Activated CD4-positive, alpha-beta T cell treated with anti-CD3 and anti-CD28 coated beads for 36 hours (primary cell): Measurements from ENCODE around the gene MEPE. TPM values are rescaled to one million over a fixed set of nuclear protein-coding genes. Genes with fewer than 3 reads are reported as not detected.

Experiments used
- ATAC-seq: fragments of 200-7000 bp; cut with Tn5 transposase; one replicate; pipeline ENCODE4 v1.10.0; 2021; ENCODE audit warnings: mild to moderate bottlenecking, moderate library complexity
- CTCF ChIA-PET: fragments of 350-600 bp; sonication (Branson Sonifier 250); formaldehyde crosslinking; loops from one replicate; lab custom pipeline; 2021; ENCODE audit warnings: antibody characterized with exemption; lab: Charles Lee
- POLR2A ChIA-PET: fragments of 350-600 bp; sonication (Branson Sonifier 250); formaldehyde crosslinking; loops from one replicate; lab custom pipeline; 2021; ENCODE audit warnings: antibody characterized with exemption, inconsistent platforms; lab: Charles Lee
- DNase-seq: peaks from one replicate; pipeline ENCODE4 v3.0.0-alpha.2; 2020
- H3K27ac Mint-ChIP-seq: one replicate; pipeline ENCODE4 v1.8.0; 2021; ENCODE audit warnings: mixed read lengths
- H3K27me3 Mint-ChIP-seq: one replicate; pipeline ENCODE4 v1.8.0; 2021; ENCODE audit warnings: mixed read lengths
- H3K36me3 Mint-ChIP-seq: one replicate; pipeline ENCODE4 v1.8.0; 2021; ENCODE audit warnings: low read depth, mixed read lengths
- H3K4me1 Mint-ChIP-seq: one replicate; pipeline ENCODE4 v1.8.0; 2021; ENCODE audit warnings: mixed read lengths
- H3K4me3 Mint-ChIP-seq: one replicate; pipeline ENCODE4 v1.8.0; 2021; ENCODE audit warnings: mild to moderate bottlenecking, moderate library complexity, mixed read lengths
- H3K9me3 Mint-ChIP-seq: one replicate; pipeline ENCODE4 v1.8.0; 2021; ENCODE audit warnings: low read depth, mixed read lengths
- intact Hi-C, 2 experiments: fragments of 100-400 bp; cut with DNase I in 1 of 2; cut with micrococcal nuclease in 1 of 2; formaldehyde crosslinking; loops; one replicate each; pipeline versions ENCODE4 v1.14.2 to v1.15.1; 2022 to 2024; cut with DNase I, micrococcal nuclease
- total RNA-seq, 2 experiments: library from RNA; stranded (reverse); gene quantifications; one replicate each; pipeline ENCODE4 v1.2.3, GENCODE V29; 2021

MEPE gene
- not detected for total RNA-seq

GRCh38 chr4:87832669-87833068 is at the start of gene MEPE:
TSS of gene MEPE (plus strand) at chr4:87832969. CDS start at chr4:87834715, 1,746 bp downstream.
- Mint-ChIP-seq H3K9me3 (no peaks in the 10 kb centered on the region), H3K36me3 (no peaks in the 10 kb centered on the region), H3K4me1 (no peaks in the 10 kb centered on the region), H3K27ac (no peak within 1 kb of the TSS), H3K27me3 (peaks cover 11% of the 10 kb centered on the region), H3K4me3 (no peak within 1 kb of the TSS)
- ChIA-PET POLR2A (no interaction called here), CTCF (no interaction called here)
- intact Hi-C loops = no loop called here
- ATAC-seq = no peak
- no peak for DNase-seq

- POLR2A ChIA-PET = no interaction called here
- Mint-ChIP-seq H3K9me3 (no peaks in the 10 kb centered on the region), H3K4me1 (no peaks in the 10 kb centered on the region), H3K36me3 (no peaks in the 10 kb centered on the region), H3K27ac (no peak overlapping the region), H3K4me3 (no peak overlapping the region), H3K27me3 (no peaks in the 10 kb centered on the region)
- no peak for DNase-seq
- CTCF ChIA-PET = no interaction called here
- ATAC-seq = no peak
- intact Hi-C loops = no loop called here
These were observed 49.0 kb upstream of the MEPE start for GRCh38 chr4:87783781-87784180.

- DNase-seq = no peak
- Mint-ChIP-seq H3K27ac (no peak overlapping the region), H3K4me1 (no peaks in the 10 kb centered on the region), H3K36me3 (no peaks in the 10 kb centered on the region), H3K27me3 (no peaks in the 10 kb centered on the region), H3K9me3 (no peaks in the 10 kb centered on the region), H3K4me3 (no peak overlapping the region)
- ATAC-seq = no peak
- intact Hi-C loops = no loop called here
- CTCF ChIA-PET = no interaction called here
- POLR2A ChIA-PET = no interaction called here
These were observed 46.8 kb upstream of the MEPE start for GRCh38 chr4:87785731-87786509.

GRCh38 chr4:87799301-87800113 is 33.3 kb upstream of the MEPE start, which contains the start of gene IBSP:
TSS of gene IBSP (plus strand) at chr4:87799554. CDS start at chr4:87802362, 2,808 bp downstream.
- Mint-ChIP-seq H3K9me3 (no peaks in the 10 kb centered on the region), H3K4me3 (no peak within 1 kb of the TSS), H3K27me3 (peaks cover 3% of the 10 kb centered on the region), H3K36me3 (no peaks in the 10 kb centered on the region), H3K4me1 (no peaks in the 10 kb centered on the region), H3K27ac (no peak within 1 kb of the TSS)
- DNase-seq = no peak
- intact Hi-C loops = no loop called here
- ChIA-PET CTCF (no interaction called here), POLR2A (no interaction called here)
- ATAC-seq = no peak

GRCh38 chr4:87802858-87803257 is 29.9 kb upstream of the MEPE start:
- Mint-ChIP-seq H3K9me3 (no peaks in the 10 kb centered on the region), H3K27me3 (peaks cover 3% of the 10 kb centered on the region), H3K36me3 (no peaks in the 10 kb centered on the region), H3K4me3 (no peak overlapping the region), H3K4me1 (no peaks in the 10 kb centered on the region), H3K27ac (no peak overlapping the region)
- no peak for DNase-seq
- POLR2A ChIA-PET = no interaction called here
- CTCF ChIA-PET = no interaction called here
- intact Hi-C loops = no loop called here
- ATAC-seq = no peak

GRCh38 chr4:87803421-87803820 is 29.3 kb upstream of the MEPE start:
- Mint-ChIP-seq H3K9me3 (no peaks in the 10 kb centered on the region), H3K4me3 (no peak overlapping the region), H3K27me3 (peaks cover 3% of the 10 kb centered on the region), H3K4me1 (no peaks in the 10 kb centered on the region), H3K27ac (no peak overlapping the region), H3K36me3 (no peaks in the 10 kb centered on the region)
- ATAC-seq (no peak), DNase-seq (no peak)
- ChIA-PET POLR2A (no interaction called here), CTCF (no interaction called here)
- intact Hi-C loops = no loop called here

- no peaks in the 10 kb centered on the region for H3K9me3 Mint-ChIP-seq
- DNase-seq (no peak), ATAC-seq (no peak)
- H3K4me3 Mint-ChIP-seq = no peak overlapping the region
- no peak overlapping the region for H3K27ac Mint-ChIP-seq
- no peaks in the 10 kb centered on the region for H3K36me3 Mint-ChIP-seq
- intact Hi-C loops = no loop called here
- ChIA-PET POLR2A (no interaction called here), CTCF (interaction anchor here (0.9 to 1.1 kb wide), 3 partner anchors 14 to 460 kb away, joined by 3 to 4 read pairs (median 3); no protein-coding TSS in a partner anchor)
- peaks cover 3% of the 10 kb centered on the region for H3K27me3 Mint-ChIP-seq
- no peaks in the 10 kb centered on the region for H3K4me1 Mint-ChIP-seq
These were observed 27.9 kb upstream of the MEPE start for GRCh38 chr4:87804871-87805270.

GRCh38 chr4:87805971-87806370 is 26.8 kb upstream of the MEPE start:
- POLR2A ChIA-PET = no interaction called here
- Mint-ChIP-seq H3K27me3 (peaks cover 3% of the 10 kb centered on the region), H3K4me3 (no peak overlapping the region), H3K4me1 (no peaks in the 10 kb centered on the region), H3K36me3 (no peaks in the 10 kb centered on the region), H3K9me3 (no peaks in the 10 kb centered on the region), H3K27ac (no peak overlapping the region)
- DNase-seq (no peak), ATAC-seq (no peak)
- intact Hi-C loops = no loop called here
- CTCF ChIA-PET = interaction anchor here (1.0 kb wide), 1 partner anchor 16 kb away, joined by 3 read pairs; no protein-coding TSS in a partner anchor

- H3K27me3 Mint-ChIP-seq = peaks cover 3% of the 10 kb centered on the region
- ChIA-PET POLR2A (no interaction called here), CTCF (no interaction called here)
- H3K4me1 Mint-ChIP-seq = no peaks in the 10 kb centered on the region
- no peaks in the 10 kb centered on the region for H3K36me3 Mint-ChIP-seq
- H3K27ac Mint-ChIP-seq = no peak overlapping the region
- no peak for ATAC-seq
- H3K9me3 Mint-ChIP-seq = no peaks in the 10 kb centered on the region
- intact Hi-C loops = no loop called here
- no peak for DNase-seq
- H3K4me3 Mint-ChIP-seq = no peak overlapping the region
These were observed 26.2 kb upstream of the MEPE start for GRCh38 chr4:87806520-87806919.

- no peak overlapping the region for H3K4me3 Mint-ChIP-seq
- H3K4me1 Mint-ChIP-seq = no peaks in the 10 kb centered on the region
- no peak for DNase-seq
- H3K9me3 Mint-ChIP-seq = no peaks in the 10 kb centered on the region
- POLR2A ChIA-PET = no interaction called here
- CTCF ChIA-PET = no interaction called here
- H3K36me3 Mint-ChIP-seq = no peaks in the 10 kb centered on the region
- peaks cover 3% of the 10 kb centered on the region for H3K27me3 Mint-ChIP-seq
- no peak for ATAC-seq
- no peak overlapping the region for H3K27ac Mint-ChIP-seq
- intact Hi-C loops = no loop called here
These were observed 25.4 kb upstream of the MEPE start for GRCh38 chr4:87807402-87807801.

- CTCF ChIA-PET = no interaction called here
- H3K36me3 Mint-ChIP-seq = no peaks in the 10 kb centered on the region
- no peak for DNase-seq
- no peak overlapping the region for H3K4me3 Mint-ChIP-seq
- peaks cover 5% of the 10 kb centered on the region for H3K27me3 Mint-ChIP-seq
- H3K9me3 Mint-ChIP-seq = no peaks in the 10 kb centered on the region
- POLR2A ChIA-PET = no interaction called here
- intact Hi-C loops = no loop called here
- no peak overlapping the region for H3K27ac Mint-ChIP-seq
- H3K4me1 Mint-ChIP-seq = no peaks in the 10 kb centered on the region
- no peak for ATAC-seq
These were observed 20.8 kb upstream of the MEPE start for GRCh38 chr4:87811977-87812376.
